ENCODE data around the gene MMP25. TPM values are rescaled to one million over a fixed set of nuclear protein-coding genes. Genes with fewer than 3 reads are reported as not detected.

Gene MMP25, protein sequence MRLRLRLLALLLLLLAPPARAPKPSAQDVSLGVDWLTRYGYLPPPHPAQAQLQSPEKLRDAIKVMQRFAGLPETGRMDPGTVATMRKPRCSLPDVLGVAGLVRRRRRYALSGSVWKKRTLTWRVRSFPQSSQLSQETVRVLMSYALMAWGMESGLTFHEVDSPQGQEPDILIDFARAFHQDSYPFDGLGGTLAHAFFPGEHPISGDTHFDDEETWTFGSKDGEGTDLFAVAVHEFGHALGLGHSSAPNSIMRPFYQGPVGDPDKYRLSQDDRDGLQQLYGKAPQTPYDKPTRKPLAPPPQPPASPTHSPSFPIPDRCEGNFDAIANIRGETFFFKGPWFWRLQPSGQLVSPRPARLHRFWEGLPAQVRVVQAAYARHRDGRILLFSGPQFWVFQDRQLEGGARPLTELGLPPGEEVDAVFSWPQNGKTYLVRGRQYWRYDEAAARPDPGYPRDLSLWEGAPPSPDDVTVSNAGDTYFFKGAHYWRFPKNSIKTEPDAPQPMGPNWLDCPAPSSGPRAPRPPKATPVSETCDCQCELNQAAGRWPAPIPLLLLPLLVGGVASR
- 0.81 TPM for polyA plus RNA-seq (2012; ENCODE audit: missing spikeins)

DNA sequence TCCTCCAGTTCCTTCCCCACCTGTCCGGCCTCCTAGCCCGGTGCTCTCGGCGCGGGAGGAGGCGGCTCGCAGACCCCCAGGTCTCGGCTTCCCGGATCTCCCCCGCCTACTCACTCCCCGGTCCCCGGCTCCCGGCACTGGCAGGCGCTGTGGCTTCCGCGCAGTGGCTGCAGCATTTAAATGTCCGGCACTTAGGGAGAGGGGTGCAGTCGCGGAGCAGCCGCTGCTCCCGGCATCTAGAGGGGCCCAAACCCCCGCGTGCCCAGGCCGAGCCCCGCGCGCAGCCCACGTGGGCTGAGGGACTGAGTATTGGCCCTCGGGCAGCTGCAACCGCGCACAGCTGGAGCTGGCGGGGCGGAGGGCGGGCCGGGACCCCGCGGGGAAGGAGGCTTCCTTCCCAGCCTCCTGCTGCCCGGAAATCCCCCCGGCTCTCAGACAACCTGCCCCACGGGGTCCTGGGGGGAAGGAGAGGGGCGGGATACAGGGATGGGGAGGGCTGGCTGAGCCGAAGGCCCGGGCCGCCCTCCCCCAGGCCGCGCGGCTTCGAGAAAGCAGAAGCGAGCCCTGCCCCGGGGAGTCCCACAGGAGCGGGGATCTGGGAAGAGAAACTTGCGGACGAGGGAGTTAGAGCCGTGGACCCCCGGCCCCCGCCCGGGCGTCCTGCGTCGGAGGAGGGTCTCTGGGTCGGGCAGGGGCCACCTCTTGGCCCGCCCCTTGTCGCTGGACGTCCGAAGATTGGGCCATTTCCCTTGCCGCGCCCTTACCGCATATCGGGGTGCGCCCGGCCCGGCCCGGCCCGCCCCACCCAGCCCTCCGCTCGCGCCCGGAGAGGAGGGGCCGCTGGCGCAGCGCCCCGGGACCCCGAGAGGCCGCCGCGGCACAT lies at the start of gene MMP25:
TSS of gene MMP25 (plus strand) at position 804 of the 883 bp plus-strand sequence. CDS start 357 bp downstream, outside the sequence.
- TF ChIP-seq TAF1 (IDR thresholded peaks at IDR 0.05; ENCODE audit: borderline replicate concordance, low read depth, low read length) (no peak), POLR2AphosphoS5 (IDR thresholded peaks at IDR 0.05; ENCODE audit: low read depth, low read length) (no peak), POLR2A (IDR thresholded peaks at IDR 0.05; ENCODE audit: low read depth, low read length) (no peak)
- DNase-seq (ENCODE audit: insufficient read length) (peak; percentile 73), FAIRE-seq (no peak)

DNA sequence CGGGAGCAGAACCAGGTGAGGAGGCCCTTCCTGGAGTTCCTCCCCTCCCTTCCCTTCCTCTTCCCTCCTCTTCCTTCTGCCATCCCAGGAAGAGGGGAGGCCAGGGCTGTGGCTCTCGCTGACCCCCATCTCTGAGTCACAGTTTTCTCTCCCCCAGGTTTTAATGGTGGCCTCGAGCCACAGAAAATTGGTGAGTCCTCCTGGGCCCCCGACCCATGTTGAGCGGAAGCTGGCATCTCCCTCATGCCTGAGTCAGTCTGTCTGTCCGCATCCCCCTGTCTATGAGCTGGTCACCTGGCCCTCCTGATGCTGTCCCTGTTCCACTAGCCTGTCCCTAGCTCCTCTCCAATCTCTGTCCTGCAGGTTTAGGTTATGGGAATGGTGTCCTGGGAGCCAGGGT lies 46.4 kb upstream of the MMP25 start:
- FAIRE-seq (no peak), DNase-seq (ENCODE audit: insufficient read length) (no peak)
- no peak for TF ChIP-seq POLR2AphosphoS5 (IDR thresholded peaks at IDR 0.05; ENCODE audit: low read depth, low read length)
- TF ChIP-seq POLR2A (IDR thresholded peaks at IDR 0.05; ENCODE audit: low read depth, low read length) = no peak
- TF ChIP-seq TAF1 (IDR thresholded peaks at IDR 0.05; ENCODE audit: borderline replicate concordance, low read depth, low read length) = no peak

DNA sequence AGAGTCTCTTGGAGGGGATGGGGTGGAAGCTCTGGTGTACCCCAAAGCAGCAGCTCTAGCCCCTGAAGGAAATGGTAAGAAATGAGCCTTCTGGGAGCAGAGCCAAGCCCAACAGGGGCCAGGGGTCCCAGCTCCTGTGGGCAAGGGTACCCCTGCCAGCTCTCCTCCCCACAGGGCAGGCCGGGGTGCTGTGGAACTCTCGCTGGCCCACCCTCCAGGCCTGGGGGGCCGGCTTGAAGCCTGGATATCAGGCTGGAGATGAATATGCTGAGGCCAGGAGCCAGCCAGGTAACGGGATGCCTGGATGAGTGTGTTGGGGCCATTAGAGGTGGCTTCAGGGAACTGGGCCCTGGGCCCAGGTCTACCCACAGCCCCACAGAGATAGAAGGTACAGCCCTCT lies 45.8 kb upstream of the MMP25 start:
- FAIRE-seq = no peak
- TF ChIP-seq POLR2AphosphoS5 (IDR thresholded peaks at IDR 0.05; ENCODE audit: low read depth, low read length) = no peak
- no peak for TF ChIP-seq TAF1 (IDR thresholded peaks at IDR 0.05; ENCODE audit: borderline replicate concordance, low read depth, low read length)
- TF ChIP-seq POLR2A (IDR thresholded peaks at IDR 0.05; ENCODE audit: low read depth, low read length) = no peak

DNA sequence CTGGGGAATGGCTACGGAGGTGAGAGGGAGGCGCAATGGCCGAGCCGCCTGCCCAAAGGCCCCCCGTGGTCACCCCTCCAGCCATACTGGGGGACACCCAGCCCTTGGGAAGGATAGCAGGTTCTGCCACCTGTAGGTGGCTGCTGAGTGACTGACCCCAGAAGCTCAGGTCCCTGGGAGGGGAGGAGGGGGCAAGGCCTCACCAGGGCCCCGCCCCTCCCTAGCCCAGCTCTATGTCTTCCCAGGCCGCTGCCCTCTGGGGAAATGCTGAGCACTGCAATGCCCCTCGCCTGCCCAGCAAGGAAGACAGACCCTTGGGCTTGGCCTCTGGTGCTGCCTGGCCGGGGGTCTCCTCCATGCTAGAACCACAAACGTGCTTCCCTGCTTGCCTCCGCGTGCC lies 45.0 kb upstream of the MMP25 start:
- DNase-seq (ENCODE audit: insufficient read length) (no peak), FAIRE-seq (no peak)
- TF ChIP-seq POLR2AphosphoS5 (IDR thresholded peaks at IDR 0.05; ENCODE audit: low read depth, low read length) (no peak), TAF1 (IDR thresholded peaks at IDR 0.05; ENCODE audit: borderline replicate concordance, low read depth, low read length) (no peak), POLR2A (IDR thresholded peaks at IDR 0.05; ENCODE audit: low read depth, low read length) (no peak)

More for the DNA sequence above, 45.8 kb upstream of the MMP25 start:
- no peak for DNase-seq (ENCODE audit: insufficient read length)

DNA sequence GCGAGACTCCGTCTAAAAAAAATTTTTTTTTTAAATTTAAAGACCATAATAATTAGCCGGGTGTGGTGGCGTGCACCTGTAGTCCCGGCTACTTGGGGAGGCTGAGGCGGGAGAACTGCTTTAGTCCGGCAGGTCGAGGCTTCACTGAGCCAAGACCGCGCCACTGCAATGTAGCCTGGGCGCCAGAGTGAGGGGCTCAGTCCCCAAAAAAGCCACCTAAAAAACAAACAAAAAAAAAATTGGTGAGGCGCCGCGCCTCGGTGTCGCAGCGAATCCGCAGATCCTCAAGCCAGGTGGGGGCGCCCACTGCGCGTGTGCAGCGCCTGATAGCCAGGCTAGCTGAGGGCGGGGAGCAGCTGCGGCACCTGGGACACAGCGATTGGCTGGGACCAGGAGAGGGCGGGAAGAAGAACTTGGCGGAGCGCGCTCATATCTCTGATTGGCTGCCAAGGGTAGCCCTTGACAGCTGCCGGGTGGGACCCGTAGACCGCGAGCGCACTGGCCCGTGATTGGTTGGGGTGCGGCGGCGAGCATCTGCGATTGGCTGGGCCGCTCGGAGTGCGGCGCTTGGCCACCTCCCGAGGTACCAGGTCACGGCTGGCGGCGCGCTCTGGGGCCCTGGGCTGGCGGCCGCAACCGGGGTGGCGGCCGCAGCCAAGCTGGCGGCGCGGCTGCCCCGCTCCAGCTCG lies 42.6 kb upstream of the MMP25 start:
- peak; percentile 100 for DNase-seq (ENCODE audit: insufficient read length)
- TF ChIP-seq TAF1 (IDR thresholded peaks at IDR 0.05; ENCODE audit: borderline replicate concordance, low read depth, low read length) (no peak), POLR2AphosphoS5 (IDR thresholded peaks at IDR 0.05; ENCODE audit: low read depth, low read length) (no peak), POLR2A (IDR thresholded peaks at IDR 0.05; ENCODE audit: low read depth, low read length) (no peak)
- FAIRE-seq = peak; percentile 99

DNA sequence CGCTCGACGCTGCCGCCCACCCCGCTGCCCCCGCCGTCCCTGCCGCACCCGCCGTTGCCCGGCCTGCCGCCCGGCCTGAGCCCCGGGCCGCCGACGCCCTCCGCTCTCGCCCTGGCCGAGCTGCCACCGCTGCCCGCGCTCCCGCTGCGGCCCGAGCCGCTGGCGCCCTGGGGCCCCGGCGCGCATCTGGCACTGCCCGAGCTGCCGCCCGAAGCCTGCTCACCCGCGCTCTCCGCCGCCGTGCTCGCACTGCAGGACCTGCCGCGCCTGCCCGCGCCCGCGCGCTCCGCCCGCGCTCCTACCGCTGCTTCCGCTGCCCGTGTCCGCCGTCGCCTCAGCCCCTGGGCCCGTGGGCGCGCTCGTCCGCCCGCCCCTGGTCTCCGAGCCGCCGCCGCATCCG lies 42.0 kb upstream of the MMP25 start:
- DNase-seq (ENCODE audit: insufficient read length) (no peak), FAIRE-seq (no peak)
- TF ChIP-seq POLR2AphosphoS5 (IDR thresholded peaks at IDR 0.05; ENCODE audit: low read depth, low read length) (no peak), POLR2A (IDR thresholded peaks at IDR 0.05; ENCODE audit: low read depth, low read length) (no peak), TAF1 (IDR thresholded peaks at IDR 0.05; ENCODE audit: borderline replicate concordance, low read depth, low read length) (no peak)

DNA sequence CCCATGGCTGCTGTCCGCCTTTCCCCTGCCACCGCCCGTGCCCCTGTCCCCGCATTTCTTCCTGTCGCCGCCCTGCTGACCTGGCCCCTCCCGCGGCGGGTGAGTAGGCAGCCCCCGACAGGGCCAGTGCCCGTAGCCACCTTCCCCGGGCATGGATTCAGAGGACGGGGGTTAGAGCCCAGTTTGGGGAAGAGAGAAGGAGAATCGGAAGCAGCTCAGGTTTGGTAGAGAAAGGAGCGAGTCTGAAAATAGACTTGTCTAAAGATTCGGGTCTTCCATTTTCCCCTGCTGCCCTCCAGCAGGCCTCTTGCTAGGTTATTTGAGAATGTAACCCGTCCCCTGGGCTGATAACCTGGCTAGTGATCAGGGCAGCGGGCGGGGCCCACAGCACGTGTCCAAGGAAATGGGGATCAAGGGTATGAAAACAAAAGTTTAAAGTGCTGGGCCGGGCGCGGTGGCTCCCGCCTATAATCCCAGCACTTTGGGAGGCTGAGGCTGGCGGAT lies 41.5 kb upstream of the MMP25 start:
- DNase-seq (ENCODE audit: insufficient read length) (no peak), FAIRE-seq (no peak)
- TF ChIP-seq TAF1 (IDR thresholded peaks at IDR 0.05; ENCODE audit: borderline replicate concordance, low read depth, low read length) (no peak), POLR2AphosphoS5 (IDR thresholded peaks at IDR 0.05; ENCODE audit: low read depth, low read length) (no peak), POLR2A (IDR thresholded peaks at IDR 0.05; ENCODE audit: low read depth, low read length) (no peak)

DNA sequence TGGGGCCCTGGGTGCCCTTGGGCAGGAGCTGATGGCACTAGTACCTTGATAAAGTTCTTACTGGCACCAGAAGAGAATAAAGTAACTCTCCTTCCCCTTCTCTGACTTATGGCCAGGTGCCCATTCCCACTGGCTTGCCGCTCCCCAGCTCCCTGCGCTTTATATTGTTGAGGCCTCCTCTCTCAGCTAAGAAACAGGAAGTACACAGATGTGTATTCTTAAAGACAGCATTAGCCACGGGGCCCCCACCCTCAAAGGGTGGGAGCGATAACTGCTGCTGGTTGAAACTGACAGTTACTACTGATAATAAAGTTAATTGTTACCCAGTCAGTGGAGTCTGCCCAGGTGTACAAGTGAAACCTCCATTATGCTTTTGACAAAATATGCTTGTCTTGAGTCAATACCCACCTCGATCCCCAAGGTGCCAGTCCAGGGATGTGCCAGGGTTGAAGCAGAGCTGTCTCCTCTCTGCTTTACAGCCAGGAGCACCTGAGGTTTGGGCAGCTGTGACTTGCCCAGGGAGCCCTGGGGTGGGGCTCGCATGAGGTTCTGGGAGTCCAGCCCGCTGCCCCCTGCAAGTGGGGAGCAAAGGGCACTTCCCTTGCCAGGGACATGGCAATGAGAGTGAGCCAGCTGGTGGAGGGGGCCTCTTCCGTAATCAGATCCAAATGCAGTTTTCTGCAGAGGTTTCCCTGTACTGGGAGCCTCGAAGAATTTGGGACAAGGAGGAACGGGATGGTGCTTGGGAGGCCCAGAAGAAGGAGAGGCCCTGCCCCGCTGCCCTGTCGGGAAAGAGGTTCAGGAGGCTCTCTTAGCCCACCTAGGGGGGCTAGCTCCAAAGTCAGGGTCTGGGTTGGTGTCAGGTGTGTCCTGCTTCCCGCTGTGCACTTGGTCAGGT lies 39.1 kb upstream of the MMP25 start:
- FAIRE-seq (peak; percentile 50), DNase-seq (ENCODE audit: insufficient read length) (no peak)
- TF ChIP-seq POLR2A (IDR thresholded peaks at IDR 0.05; ENCODE audit: low read depth, low read length) (no peak), POLR2AphosphoS5 (IDR thresholded peaks at IDR 0.05; ENCODE audit: low read depth, low read length) (no peak), TAF1 (IDR thresholded peaks at IDR 0.05; ENCODE audit: borderline replicate concordance, low read depth, low read length) (no peak)

DNA sequence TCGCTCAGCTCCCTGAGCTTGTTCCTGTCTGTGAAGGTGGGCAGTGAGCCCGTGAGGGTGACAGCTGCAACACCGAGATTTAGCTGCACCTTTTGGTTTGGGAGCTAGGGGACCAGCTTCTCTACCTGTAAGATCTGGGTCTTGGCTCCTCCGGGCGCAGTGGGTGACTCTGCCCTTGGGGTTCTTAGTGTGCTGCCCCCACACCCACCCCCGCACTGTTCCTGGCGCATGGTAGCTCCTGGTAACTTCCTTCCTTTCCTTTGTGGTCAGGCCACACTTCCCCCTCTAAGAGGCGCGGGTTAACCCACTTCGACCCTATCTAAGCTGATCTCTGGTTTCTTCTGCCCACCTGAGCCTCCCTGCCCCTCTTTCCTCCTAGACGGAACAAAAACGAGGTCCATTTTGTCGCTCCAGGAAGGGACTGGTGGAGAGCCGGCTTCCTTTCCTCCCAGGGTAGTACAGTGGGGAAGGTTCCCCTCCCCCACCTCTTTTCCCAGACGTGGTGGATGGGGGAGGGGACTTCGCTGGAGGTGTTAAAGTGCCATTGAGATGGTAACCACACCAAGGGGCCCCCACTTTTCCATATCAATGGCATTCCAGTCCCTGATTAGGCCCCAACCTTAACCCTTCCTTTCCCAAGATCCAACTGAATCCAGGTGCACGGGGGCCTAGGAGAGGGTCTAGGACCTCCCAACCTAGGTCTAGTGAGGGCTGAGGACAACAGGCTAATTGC lies 38.2 kb upstream of the MMP25 start:
- TF ChIP-seq TAF1 (IDR thresholded peaks at IDR 0.05; ENCODE audit: borderline replicate concordance, low read depth, low read length) = no peak
- no peak for TF ChIP-seq POLR2A (IDR thresholded peaks at IDR 0.05; ENCODE audit: low read depth, low read length)
- TF ChIP-seq POLR2AphosphoS5 (IDR thresholded peaks at IDR 0.05; ENCODE audit: low read depth, low read length) = no peak
- FAIRE-seq = no peak
- DNase-seq (ENCODE audit: insufficient read length) = no peak
